GM19099 (cell line): ENCODE results near the gene ZNF239.

Source experiments
- POLR2A ChIP-seq: IDR thresholded peaks from 3 replicates; pipeline ENCODE4 v1.6.1; 2011; ENCODE audit warnings: low read depth; ENCODE audit not compliant: insufficient read length; ENCODE audit errors: extremely low read depth

Gene ZNF239

DNA sequence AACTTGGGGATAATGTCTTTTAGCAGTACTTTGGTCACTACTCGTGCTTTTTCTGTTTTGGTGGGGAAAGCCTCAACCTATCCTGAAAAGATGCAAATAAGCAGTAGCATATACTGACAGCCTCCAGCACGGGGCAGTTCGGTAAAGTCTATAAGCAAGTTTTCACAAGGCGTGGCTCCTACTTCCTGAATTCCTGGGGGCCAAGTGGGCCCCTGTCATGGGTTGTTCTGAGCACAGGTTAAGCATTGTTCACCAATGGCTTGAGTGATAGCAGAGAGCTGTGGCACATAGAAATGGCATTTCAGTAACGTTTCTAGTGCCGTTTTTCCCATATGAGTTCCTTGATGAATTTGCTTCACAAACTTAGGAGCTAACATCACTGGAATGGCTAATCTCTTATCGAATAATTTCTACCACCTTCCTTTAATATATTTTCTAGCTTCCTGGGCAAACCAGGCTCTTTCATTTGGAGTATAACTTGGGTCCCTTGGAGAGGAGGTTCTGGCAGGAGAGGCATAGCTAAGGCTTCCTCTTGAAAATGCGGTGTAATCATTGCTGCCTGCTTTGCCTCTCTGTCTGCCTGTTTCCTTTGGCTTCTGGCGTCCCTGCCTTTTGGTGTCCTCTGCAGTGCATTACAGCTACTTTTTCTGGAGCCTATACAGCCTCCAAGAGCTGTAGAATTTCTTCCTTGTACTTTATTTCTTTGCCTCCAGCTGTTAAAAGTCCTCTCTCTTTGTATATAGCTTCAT is 11.7 kb upstream of the ZNF239 start:
- no peak for TF ChIP-seq POLR2A

DNA sequence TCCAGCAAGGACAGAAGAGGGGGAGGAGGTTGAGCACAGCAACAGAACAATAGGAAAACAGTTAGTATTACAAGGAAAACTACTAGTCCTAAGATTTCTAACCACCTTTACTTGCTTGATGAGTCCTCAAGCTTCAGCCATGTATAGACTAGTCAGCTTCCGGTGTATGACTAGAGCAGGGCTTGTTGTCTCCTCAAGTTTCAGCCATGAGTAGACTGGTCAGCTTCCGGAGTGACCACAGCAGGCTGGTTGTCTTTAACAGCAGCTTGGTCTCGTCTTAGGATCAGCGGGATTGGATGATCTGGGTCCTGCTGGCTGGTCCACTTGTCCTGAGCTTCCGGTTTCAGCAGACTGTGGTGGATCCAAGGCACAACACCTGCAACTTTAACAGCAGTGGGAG is 10.6 kb upstream of the ZNF239 start:
- TF ChIP-seq POLR2A = no peak

DNA sequence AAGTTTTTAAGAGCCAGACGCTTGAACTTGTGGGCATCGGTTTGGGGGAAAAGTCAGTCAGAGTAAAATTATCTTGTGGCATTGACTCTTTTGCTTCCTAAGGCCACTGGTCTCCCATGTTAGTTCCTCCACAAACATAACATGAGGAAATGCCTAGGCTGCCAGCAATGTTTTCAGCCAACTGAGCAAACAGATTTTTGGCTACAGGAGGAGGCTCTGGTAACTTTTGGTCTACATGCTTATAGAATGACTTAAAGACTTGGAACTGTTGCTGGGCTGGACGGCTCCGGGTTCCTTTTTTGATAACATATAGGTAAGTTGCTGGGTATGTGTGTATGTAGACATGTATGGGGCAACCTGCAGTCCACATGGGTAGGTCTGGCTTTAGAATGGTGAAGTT is 9.6 kb upstream of the ZNF239 start:
- TF ChIP-seq POLR2A = no peak

DNA sequence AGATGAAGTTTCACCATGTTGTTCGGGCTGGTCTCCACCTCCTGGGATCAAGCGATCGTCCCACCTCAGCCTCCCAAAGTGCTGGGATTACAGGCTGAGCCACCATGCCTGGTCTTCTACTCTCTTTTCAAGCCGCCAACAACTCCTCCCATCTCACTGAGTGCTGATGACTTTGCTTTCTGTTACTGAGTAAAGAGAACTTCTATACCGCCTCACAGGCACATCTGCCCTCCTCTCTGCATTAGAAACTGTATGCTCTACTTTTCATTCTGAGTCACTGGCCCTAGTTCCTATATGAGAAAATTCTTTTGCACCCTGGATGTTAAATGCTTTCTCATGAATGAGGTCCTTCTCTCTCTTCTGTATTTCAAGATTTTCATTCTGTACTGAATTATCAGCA is 2.2 kb upstream of the ZNF239 start:
- TF ChIP-seq POLR2A = no peak

DNA sequence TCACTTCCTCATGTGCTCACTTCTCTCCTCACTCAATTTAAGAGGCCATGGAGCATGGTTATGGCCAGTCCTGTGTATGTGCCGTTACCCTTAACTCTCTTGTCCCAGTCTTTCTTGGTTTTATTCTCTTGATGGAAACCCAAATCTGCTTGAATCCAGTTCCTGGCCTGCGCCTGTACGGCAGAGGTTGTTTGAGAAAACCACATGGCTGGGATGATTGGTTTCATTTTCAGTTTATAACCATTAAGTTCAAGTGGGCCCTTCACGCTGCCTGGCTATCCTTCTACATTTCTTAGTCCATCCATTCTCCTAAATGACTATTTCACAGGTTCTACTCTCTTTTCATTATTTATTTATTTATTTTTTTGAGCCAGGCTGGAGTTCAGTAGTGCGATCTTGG is 1.6 kb upstream of the ZNF239 start:
- no peak for TF ChIP-seq POLR2A

DNA sequence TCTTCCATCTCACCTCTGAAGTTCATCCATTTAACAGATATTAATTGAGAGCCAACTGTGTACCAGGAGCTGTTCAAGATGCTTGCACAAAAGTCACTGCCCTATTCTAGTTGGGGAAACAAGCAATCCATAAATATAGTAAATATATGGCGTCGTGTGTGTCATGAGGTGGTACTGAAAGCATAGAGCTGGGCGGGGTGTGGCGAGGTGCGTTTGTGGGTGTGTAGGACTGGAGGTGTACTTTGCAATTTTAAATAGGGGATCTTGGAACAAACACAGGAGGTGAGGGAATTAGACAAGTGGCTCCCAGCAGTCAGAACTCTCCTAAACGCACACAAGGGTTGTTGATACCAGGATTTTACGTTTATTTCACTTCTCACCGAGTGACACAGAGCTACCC is 490 bp upstream of the ZNF239 start:
- TF ChIP-seq POLR2A = no peak

DNA sequence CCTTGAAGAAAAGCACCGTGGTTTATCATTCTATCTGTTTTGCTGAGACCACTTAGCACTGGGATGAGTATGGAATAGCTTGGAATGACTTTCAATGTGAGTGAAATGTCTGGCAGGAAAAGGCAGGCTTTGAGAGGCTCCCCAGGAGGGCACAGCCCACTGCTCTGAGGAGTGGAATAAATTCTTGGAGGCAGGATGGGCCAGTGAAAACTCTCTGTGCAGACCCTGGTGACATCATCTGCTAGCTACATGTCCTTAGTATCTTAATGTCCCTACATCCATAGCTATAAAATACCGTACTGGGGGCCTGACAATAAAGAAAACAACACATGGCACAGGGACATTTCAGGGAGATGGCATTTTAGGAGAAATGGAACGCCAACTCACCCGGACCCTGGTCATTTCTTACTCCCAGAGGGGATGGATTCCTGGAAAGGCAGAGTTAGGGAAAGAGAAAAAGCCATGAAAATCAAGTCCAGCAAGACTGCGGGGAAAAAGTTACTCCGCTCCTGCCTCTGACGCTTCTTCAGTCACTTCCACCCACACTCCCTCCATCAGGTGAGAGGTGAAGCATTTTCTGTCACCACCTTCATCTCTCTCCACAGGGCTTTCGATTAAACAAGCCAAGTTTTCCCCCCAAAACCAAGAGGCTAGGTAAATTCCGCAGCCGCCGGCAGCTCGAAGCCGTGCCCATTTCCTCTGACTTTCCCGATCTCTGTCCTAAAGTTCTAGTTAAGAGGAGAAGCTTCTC is 991 bp downstream of the ZNF239 start:
- TF ChIP-seq POLR2A = no peak

DNA sequence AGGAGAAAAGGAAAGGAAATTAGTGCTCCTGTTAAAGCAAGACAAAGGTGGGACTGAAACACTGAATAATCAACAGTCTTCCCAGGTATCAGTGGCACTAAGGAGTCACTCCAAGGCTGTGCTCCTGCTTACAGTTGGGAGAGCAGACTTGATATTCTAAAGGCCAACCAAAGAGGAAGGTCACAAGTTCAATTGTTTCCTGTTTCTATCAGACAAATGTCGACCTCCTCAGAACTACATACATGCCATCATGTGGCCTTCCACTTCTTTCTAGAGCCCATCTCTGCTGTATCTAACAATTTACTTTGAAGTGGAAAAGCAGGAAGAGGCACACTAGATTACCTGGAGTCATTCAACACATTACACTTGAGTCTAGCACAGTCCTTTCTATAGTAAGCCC is 3.4 kb downstream of the ZNF239 start:
- TF ChIP-seq POLR2A = no peak

DNA sequence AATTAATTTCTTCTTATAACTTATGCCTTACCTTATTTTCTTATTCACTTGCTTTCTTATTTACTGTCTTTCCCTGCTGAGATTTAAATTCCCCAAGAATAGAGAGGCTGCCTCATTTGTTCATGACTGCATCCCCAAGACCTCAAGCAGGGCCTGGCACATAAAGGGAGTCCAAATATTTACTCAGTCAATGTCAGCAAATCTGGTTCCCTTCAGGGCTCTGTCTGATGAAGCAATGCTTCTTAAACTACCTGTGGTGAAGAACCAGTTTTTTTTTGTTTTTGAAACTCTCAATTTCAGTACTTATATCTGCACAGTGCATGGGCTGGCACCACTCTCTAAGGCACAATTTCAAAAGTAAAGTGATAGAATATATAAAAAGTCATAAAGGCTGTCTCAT is 4.7 kb downstream of the ZNF239 start:
- TF ChIP-seq POLR2A = no peak

DNA sequence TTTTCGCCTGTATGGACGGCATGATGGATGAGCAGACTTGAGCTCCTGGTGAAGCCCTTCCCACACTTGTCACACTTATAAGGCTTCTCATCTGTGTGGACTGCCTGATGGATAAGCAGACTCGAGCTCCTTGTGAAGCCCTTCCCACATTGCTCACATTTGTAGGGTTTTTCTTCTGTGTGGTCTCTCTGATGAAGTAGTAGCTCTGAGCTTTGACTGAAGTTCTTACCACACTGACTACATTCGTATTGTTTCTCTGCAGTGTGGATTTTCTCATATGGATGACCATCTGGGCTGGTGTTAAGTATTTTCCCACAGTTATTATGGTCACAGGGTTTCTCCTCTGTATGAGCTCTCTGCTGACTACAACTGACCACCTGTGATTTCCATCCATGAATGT is 17.2 kb downstream of the ZNF239 start:
- TF ChIP-seq POLR2A = no peak

DNA sequence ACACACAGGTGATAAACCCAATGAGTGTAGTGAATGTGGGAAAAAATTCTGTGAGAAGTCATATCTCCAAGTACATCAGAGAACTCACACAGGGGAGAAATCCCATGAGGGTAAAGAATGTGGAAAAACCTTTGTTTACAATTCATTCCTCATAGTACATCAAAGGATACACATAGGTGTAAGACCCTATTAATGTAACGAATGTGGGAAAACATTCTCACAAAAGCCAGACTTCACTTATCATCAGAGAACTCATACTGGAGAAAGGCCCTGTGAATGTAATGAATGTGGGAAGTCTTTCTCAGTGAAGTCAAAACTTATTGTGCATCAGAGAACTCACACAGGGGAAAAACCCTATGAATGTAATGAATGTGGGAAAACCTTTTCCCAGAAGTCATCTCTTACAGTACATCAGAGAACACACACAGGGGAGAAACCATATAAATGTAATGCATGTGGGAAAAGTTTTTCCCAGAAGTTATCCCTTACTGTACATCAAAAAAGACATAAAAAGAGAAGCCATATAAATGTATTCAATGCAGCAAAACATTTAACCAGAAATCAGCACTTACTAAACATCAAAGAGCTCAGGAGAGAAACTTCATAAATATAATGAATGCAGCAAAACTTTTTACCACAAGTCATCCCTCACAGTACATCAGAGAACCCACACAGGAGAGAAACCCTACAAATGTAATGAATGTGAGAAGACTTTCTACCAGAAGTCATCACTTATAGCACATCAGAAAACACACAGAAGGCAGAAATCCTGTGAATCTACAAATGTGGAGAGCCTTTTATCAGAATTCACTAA is 49.8 kb downstream of the ZNF239 start:
- no peak for TF ChIP-seq POLR2A
